Common myeloid progenitor, CD34-positive (primary cell): ENCODE measurements around the gene KIAA1217.

Experiments used
- CTCF ChIA-PET: fragments of 350-600 bp; sonication (Branson Sonifier 250); formaldehyde crosslinking; loops from one replicate; lab custom pipeline; 2021; ENCODE audit warnings: antibody characterized with exemption; lab: Charles Lee
- POLR2A ChIA-PET: fragments of 350-600 bp; sonication (Branson Sonifier 250); formaldehyde crosslinking; loops from one replicate; lab custom pipeline; 2021; ENCODE audit warnings: antibody characterized with exemption; lab: Charles Lee
- DNase-seq, 3 donors: peaks; one replicate each; pipeline versions ENCODE4 v3.0.0 to v3.0.0-alpha.2; 2013
- H3K27ac ChIP-seq, 2 experiments: 1 replicate in 1 of 2; 2 replicates in 1 of 2; pipeline ENCODE4 v1.7.0; 2013; ENCODE audit warnings: inconsistent platforms in 2 of 2, low read length in 2 of 2, mild to moderate bottlenecking in 2 of 2, low read depth in 1 of 2, moderate library complexity in 1 of 2; ENCODE audit not compliant: severe bottlenecking in 2 of 2, insufficient read depth in 1 of 2, poor library complexity in 1 of 2
- H3K27me3 ChIP-seq, 5 experiments: replicated peaks in 2 of 5; 1 replicate in 3 of 5; 2 replicates in 2 of 5; pipeline versions ENCODE4 v1.6.1 to v1.7.0; 2013; ENCODE audit warnings: low read length in 4 of 5, mild to moderate bottlenecking in 2 of 5, moderate library complexity in 2 of 5, inconsistent platforms in 1 of 5; ENCODE audit not compliant: insufficient read depth in 5 of 5, control insufficient read depth in 4 of 5
- H3K36me3 ChIP-seq, 4 experiments: 1 replicate in 2 of 4; 2 replicates in 2 of 4; pipeline versions ENCODE4 v1.6.1 to v1.7.0; 2013; ENCODE audit warnings: low read length in 3 of 4, control low read depth in 1 of 4, mild to moderate bottlenecking in 1 of 4; ENCODE audit not compliant: control insufficient read depth in 4 of 4, insufficient read depth in 4 of 4
- H3K4me1 ChIP-seq, 4 experiments: 1 replicate in 3 of 4; 2 replicates in 1 of 4; pipeline versions ENCODE4 v1.6.1 to v1.7.1; 2013; ENCODE audit warnings: low read length in 3 of 4, mild to moderate bottlenecking in 3 of 4, control low read depth in 1 of 4, inconsistent platforms in 1 of 4, moderate library complexity in 1 of 4; ENCODE audit not compliant: control insufficient read depth in 4 of 4, insufficient read depth in 4 of 4; ENCODE audit errors: control extremely low read depth in 1 of 4
- H3K4me3 ChIP-seq, 7 experiments: 1 replicate in 4 of 7; 2 replicates in 3 of 7; pipeline versions ENCODE4 v1.5.1 to v1.7.0; 2013; ENCODE audit warnings: mild to moderate bottlenecking in 7 of 7, low read length in 6 of 7, moderate library complexity in 6 of 7, inconsistent platforms in 2 of 7, low read depth in 2 of 7, control low read depth in 1 of 7; ENCODE audit not compliant: insufficient read depth in 4 of 7, control insufficient read depth in 1 of 7; ENCODE audit errors: extremely low read depth in 1 of 7
- H3K9me3 ChIP-seq, 5 experiments: 1 replicate in 4 of 5; 2 replicates in 1 of 5; pipeline versions ENCODE4 v1.6.1 to v1.7.1; 2013; ENCODE audit warnings: low read length in 4 of 5, mild to moderate bottlenecking in 2 of 5, inconsistent platforms in 1 of 5, low read depth in 1 of 5, moderate library complexity in 1 of 5; ENCODE audit not compliant: control insufficient read depth in 4 of 5, insufficient read depth in 2 of 5; ENCODE audit errors: control extremely low read depth in 1 of 5
- WGBS: methylation state at CpG from one replicate; pipeline ENCODE4 v1.1.5; 2013; ENCODE audit not compliant: insufficient coverage; 5-methylcytosine and 5-hydroxymethylcytosine counted together

KIAA1217 gene

GRCh38 chr10:24360282-24361127 is 151.6 kb downstream of the KIAA1217 start:
- 40% methylated on average over 3 of the region's 12 CpGs for WGBS
- Histone ChIP-seq H3K9me3 (no peaks in the 10 kb centered on the region), H3K4me1 (no peaks in the 10 kb centered on the region), H3K4me3 (no peak overlapping the region), H3K36me3 (no peaks in the 10 kb centered on the region), H3K27ac (no peak overlapping the region), H3K27me3 (no peaks in the 10 kb centered on the region)
- ChIA-PET POLR2A (interaction anchor here (0.6 kb wide), 1 partner anchor 953 kb away, joined by 3 read pairs; no protein-coding TSS in a partner anchor), CTCF (interaction anchor here (1.1 kb wide), 1 partner anchor 11 kb away, joined by 3 read pairs; no protein-coding TSS in a partner anchor)
- DNase-seq, result peak; percentile 25 to 53 (median 49)

GRCh38 chr10:24363070-24363469 is 154.1 kb downstream of the KIAA1217 start:
- WGBS, result 87% methylated on average over 3 of the region's 3 CpGs
- Histone ChIP-seq H3K4me3 (no peak overlapping the region), H3K27ac (no peak overlapping the region), H3K4me1 (no peaks in the 10 kb centered on the region), H3K36me3 (no peaks in the 10 kb centered on the region), H3K9me3 (no peaks in the 10 kb centered on the region), H3K27me3 (no peaks in the 10 kb centered on the region)
- DNase-seq, result no peak
- POLR2A ChIA-PET, result no interaction called here
- CTCF ChIA-PET, result interaction anchor here (1.8 kb wide), 1 partner anchor 15 kb away, joined by 5 read pairs; no protein-coding TSS in a partner anchor

GRCh38 chr10:24367688-24368087 is 158.8 kb downstream of the KIAA1217 start:
- H3K4me1 ChIP-seq, result no peaks in the 10 kb centered on the region
- H3K36me3 ChIP-seq, result no peaks in the 10 kb centered on the region
- H3K9me3 ChIP-seq, result no peaks in the 10 kb centered on the region
- no CpG with 5 or more reads among the region's 1 CpG for WGBS
- H3K4me3 ChIP-seq, result no peak overlapping the region
- no peak for DNase-seq
- no peaks in the 10 kb centered on the region for H3K27me3 ChIP-seq
- ChIA-PET POLR2A (no interaction called here), CTCF (no interaction called here)
- H3K27ac ChIP-seq, result no peak overlapping the region

GRCh38 chr10:24370877-24371276 is 161.9 kb downstream of the KIAA1217 start:
- no peaks in the 10 kb centered on the region for H3K4me1 ChIP-seq
- no peak for DNase-seq
- CTCF ChIA-PET, result no interaction called here
- H3K9me3 ChIP-seq, result no peaks in the 10 kb centered on the region
- no peak overlapping the region for H3K27ac ChIP-seq
- H3K36me3 ChIP-seq, result no peaks in the 10 kb centered on the region
- WGBS, result 92% methylated on average over 4 of the region's 4 CpGs
- H3K27me3 ChIP-seq, result no peaks in the 10 kb centered on the region
- POLR2A ChIA-PET, result no interaction called here
- no peak overlapping the region for H3K4me3 ChIP-seq

GRCh38 chr10:24371396-24371795 is 162.5 kb downstream of the KIAA1217 start:
- no peaks in the 10 kb centered on the region for H3K27me3 ChIP-seq
- no peak overlapping the region for H3K4me3 ChIP-seq
- H3K36me3 ChIP-seq, result no peaks in the 10 kb centered on the region
- H3K4me1 ChIP-seq, result no peaks in the 10 kb centered on the region
- DNase-seq, result no peak
- no peak overlapping the region for H3K27ac ChIP-seq
- H3K9me3 ChIP-seq, result no peaks in the 10 kb centered on the region
- ChIA-PET POLR2A (no interaction called here), CTCF (no interaction called here)
- 17% methylated on average over 1 of the region's 3 CpGs for WGBS

GRCh38 chr10:24374134-24374915 is 165.4 kb downstream of the KIAA1217 start:
- H3K9me3 ChIP-seq, result no peaks in the 10 kb centered on the region
- 95% methylated on average over 4 of the region's 7 CpGs for WGBS
- no peaks in the 10 kb centered on the region for H3K36me3 ChIP-seq
- H3K4me1 ChIP-seq, result no peaks in the 10 kb centered on the region
- H3K4me3 ChIP-seq, result no peak overlapping the region
- H3K27ac ChIP-seq, result no peak overlapping the region
- DNase-seq, result no peak
- ChIA-PET CTCF (no interaction called here), POLR2A (no interaction called here)
- peaks cover 0 to 3% (median 0%) of the 10 kb centered on the region in 5 experiments for H3K27me3 ChIP-seq

GRCh38 chr10:24375510-24375909 is 166.6 kb downstream of the KIAA1217 start:
- ChIA-PET POLR2A (no interaction called here), CTCF (interaction anchor here (0.6 kb wide), 1 partner anchor 199 kb away, joined by 3 read pairs; no protein-coding TSS in a partner anchor)
- no peaks in the 10 kb centered on the region for H3K4me1 ChIP-seq
- peaks cover 0 to 3% (median 0%) of the 10 kb centered on the region in 5 experiments for H3K27me3 ChIP-seq
- H3K27ac ChIP-seq, result no peak overlapping the region
- no peaks in the 10 kb centered on the region for H3K9me3 ChIP-seq
- DNase-seq, result no peak
- WGBS, result 100% methylated on average over 4 of the region's 4 CpGs
- H3K36me3 ChIP-seq, result no peaks in the 10 kb centered on the region
- H3K4me3 ChIP-seq, result no peak overlapping the region
